GM18951 (cell line): Measurements from ENCODE around the gene SIRT2.
"Not testable (repeated sequence)": the region's sequence is repeated elsewhere in the genome, so short reads cannot be mapped to it uniquely, and the experiment has no call there.

Source experiments
- POLR2A ChIP-seq: IDR thresholded peaks from 4 replicates; pipeline ENCODE4 v1.6.1; 2011; ENCODE audit warnings: mild to moderate bottlenecking; ENCODE audit not compliant: insufficient read length, insufficient read depth; ENCODE audit errors: extremely low read depth
- in situ Hi-C: fragments of 300-500 bp; cut with MboI; formaldehyde crosslinking; loops from one replicate; pipeline ENCODE4 v1.12.0; 2022; ENCODE audit warnings: low sequenced_read_pairs, mixed read lengths, inconsistent platforms; ENCODE audit not compliant: unreplicated experiment

Gene SIRT2

GRCh38 chr19:38899447-38900201, at the start of gene SIRT2, which contains the start of gene NFKBIB:
Gene SIRT2 (minus strand): TSS chr19:38899618. CDS start chr19:38899521, 97 bp downstream.
Gene NFKBIB (plus strand): TSS chr19:38899969. CDS start chr19:38900033, 64 bp downstream.
- peak; percentile 64 for TF ChIP-seq POLR2A

DNA sequence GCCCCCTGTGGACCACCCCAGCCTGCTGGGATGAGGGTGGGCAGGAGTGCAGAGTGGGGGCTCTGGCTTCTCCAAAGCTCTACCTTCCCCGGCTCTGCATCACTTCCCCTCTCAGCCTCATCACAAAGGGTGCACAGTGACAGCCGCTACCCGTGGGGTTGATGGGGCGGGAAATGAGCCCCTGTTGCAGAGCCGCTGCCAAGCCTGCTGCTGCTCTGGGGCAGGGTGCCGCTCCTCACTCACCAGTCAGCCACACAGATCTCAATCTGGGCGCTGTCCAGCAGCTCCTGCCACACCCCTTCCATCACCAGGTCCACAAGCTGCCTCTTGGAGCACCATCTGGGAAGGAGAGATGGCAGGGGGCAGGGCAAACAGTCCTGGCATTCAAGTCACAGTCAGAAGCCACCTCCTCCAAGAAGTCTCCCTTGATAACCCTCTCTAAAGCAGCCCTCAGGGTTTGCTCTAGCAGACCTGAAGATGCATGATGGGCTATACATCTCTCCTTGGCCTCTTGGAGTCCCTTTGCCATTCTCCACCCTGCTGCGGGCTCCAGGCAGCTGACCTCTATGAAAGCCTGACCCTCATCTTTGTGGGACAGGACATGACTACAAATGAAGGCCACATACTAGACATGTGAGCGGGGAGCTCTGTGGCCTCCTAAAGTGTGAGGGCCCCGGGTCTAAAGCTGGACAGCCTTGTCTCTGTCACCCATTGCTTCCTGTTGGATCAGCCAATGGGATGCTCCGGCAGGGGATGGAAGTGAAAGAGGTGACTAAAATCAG, 47.0 kb upstream of the SIRT2 start:
- in situ Hi-C loops: no loop called here
- no peak for TF ChIP-seq POLR2A

More at GRCh38 chr19:38899447-38900201, at the start of gene SIRT2, which contains the start of gene NFKBIB:
- in situ Hi-C loops: no loop called here

DNA sequence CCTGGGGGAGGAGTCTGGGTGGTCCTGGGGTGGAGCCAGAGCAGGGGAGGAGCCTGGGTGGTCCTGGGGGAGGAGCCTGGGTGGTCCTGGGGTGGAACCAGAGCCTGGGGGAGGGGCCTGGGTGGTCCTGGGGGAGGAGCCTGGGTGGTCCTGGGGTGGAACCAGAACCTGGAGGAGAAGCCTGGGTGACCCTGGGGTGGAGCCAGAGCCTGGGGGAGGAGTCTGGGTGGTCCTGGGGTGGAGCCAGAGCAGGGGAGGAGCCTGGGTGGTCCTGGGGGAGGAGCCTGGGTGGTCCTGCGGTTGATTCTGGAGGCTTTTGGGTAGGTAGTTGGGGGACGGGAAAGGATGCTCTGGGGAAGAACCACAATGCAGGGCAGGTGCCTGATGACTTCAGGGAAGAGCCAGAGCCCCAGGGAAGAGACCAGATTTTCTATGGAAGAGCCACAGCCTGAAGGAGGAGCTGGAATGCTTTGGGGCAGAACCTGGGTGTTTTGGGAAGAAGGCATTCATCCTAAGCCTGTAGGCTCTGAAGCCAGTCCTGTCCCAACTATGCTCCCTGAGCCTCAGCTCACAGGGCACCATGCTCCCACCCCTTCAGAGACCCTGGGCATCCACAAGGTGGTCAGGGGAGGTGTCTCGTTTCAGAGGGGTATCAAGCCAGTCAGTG, 46.3 kb upstream of the SIRT2 start:
- no peak for TF ChIP-seq POLR2A
- in situ Hi-C loops: no loop called here

DNA sequence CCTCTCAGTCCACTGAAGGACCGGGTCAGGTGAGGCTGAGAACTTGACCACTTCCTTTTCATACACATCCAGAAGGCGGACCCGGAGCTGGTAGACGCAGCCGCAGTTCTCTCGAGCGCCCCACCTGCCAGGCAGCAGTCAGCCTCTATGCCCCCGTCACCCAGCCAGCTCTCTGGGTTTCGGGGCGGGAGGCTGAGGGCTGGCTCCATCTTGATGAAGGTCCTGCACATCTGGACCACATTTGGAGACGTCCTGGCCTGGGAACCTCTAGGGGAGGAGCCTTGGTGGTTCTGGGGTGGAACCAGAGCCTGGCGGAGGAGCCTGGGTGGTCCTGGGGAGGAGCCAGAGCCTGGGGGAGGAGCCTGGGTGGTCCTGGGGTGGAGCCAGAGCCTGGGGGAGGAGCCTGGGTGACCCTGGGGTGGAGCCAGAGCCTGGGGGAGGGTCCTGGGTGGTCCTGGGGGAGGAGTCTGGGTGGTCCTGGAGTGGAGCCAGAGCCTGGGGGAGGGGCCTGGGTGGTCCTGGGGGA, 45.6 kb upstream of the SIRT2 start:
- no peak for TF ChIP-seq POLR2A
- in situ Hi-C loops: no loop called here

DNA sequence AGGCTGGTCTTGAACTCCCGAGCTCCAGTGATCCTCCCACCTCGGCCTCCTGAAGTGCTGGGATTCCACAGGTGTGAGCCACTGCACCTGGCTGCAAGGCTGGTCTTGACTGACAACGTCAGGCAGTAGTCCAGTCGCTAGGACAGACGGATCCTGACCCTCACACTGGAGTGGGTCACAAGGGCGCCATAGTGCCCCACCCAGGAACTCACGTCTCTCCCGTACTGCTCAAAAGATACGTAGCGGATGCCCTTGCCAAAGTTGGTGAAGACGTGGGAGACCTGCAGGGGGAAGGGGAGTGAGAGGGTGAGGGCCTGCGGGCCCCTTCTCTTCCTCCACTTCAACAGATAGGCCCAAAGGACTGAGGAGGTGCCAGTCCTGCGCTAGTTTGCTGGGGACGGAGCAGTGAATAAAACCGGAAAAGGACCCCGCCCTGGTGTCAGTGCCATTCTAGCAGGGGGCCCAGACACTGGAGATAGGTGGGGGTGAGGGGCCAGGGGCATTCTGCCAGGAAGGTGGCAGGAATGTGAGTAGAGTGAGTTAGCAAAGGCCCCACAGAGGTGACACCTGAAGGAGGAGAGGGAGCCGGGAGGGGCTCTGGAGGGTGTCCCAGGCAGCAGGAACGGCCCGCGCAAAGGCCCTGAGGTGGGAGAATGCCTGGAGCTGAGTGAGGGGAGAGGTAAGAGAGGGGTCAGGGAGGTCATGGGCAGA, 43.2 kb upstream of the SIRT2 start:
- in situ Hi-C loops: no loop called here
- no peak for TF ChIP-seq POLR2A

- TF ChIP-seq POLR2A: no peak
- in situ Hi-C loops: no loop called here
These were observed 42.6 kb upstream of the SIRT2 start for GRCh38 chr19:38941979-38942378.

DNA sequence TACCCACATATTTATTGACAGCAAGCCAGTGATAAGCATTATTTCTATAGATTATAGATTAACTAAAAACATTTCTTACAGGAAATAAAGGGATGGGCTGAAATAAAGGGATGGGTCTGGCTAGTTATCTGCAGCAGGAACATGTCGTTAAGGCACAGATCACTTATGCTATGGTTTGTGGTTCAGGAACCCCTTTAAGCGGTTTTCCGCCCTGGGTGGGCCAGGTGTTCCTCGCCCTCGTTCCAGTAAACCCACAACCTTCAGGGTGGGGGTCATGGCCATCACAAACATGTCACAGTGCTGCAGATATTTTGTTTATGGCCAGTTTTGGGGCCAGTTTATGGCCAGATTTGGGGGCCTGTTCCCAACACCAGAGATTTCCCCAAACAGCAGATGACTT, 42.0 kb upstream of the SIRT2 start:
- in situ Hi-C loops: not testable (repeated sequence)

GRCh38 chr19:38939957-38940356, 40.5 kb upstream of the SIRT2 start:
- TF ChIP-seq POLR2A: no peak
- in situ Hi-C loops: loop anchor here (10.0 kb wide), 1 partner anchor 395 kb away; no protein-coding TSS in a partner anchor

DNA sequence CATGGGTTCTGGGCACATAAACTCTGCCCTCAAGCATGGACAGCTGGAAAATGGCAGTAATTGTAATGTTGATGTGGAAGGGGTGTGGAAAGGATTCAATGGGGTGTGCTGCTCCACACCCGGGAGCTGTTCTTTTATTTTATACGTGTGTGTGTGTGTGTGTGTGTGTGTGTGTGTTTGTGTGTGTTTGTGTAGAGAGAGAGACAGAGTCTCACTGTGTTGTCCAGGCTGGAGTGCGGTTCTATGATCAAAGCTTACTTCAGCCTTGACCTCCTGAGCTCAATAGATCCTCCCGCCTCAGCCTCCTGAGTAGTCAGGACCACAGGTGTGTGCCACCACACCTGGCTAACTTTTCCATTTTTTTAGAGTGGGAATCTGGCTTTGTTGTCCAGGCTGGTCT, 34.1 kb upstream of the SIRT2 start:
- in situ Hi-C loops: loop anchor here (10.0 kb wide), 1 partner anchor 389 kb away; no protein-coding TSS in a partner anchor
- TF ChIP-seq POLR2A: no peak

DNA sequence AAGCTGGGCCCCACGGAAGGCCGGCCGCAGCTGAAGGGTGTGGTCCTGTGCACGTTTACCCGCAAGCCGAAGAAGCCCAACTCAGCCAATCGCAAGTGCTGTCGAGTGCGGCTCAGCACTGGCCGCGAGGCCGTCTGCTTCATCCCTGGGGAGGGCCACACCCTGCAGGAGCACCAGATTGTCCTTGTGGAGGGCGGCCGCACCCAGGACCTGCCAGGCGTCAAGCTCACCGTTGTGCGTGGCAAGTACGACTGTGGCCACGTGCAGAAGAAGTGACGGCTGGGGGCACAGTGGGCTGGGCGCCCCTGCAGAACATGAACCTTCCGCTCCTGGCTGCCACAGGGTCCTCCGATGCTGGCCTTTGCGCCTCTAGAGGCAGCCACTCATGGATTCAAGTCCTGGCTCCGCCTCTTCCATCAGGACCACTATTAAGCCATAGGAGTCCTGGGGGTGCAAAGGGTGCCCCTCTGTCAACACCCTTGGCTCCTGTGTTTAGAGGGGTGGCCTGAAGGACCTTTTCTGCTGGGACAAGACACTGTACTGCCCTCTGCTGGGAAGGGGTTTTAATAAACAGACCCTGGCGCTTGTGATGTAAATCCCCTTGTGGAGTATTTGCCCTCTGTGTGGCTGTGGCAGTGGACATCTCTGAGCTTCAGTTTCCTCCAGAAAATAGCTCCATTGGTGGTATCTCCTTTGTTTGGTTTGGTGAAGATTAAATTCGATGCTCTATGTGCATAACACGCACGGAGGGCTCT, 33.2 kb upstream of the SIRT2 start:
- no peak for TF ChIP-seq POLR2A
- in situ Hi-C loops: loop anchor here (10.0 kb wide), 1 partner anchor 388 kb away; no protein-coding TSS in a partner anchor

DNA sequence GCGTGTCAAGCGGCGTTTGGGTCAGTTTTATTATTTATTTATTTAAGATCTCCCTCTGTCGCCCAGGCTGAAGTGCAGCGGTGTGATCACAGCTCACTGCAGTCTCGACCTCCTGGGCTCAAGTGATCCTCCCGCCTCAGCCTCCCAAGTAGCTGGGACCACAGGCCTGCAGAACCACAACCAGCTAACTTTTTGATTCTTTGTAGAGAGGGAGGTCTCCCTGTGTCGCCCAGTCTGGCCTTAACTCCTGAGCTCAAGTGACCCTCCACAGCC, 32.0 kb upstream of the SIRT2 start:
- in situ Hi-C loops: loop anchor here (10.0 kb wide), 1 partner anchor 387 kb away; no protein-coding TSS in a partner anchor

More for the DNA sequence above, 32.0 kb upstream of the SIRT2 start:
- no peak for TF ChIP-seq POLR2A
